Activated naive CD8-positive, alpha-beta T cell (primary cell): ENCODE measurements around the gene IGFBP5.

Experiments
- H3K27ac Mint-ChIP-seq: one replicate; pipeline ENCODE4 v1.8.0; 2021; ENCODE audit warnings: mixed read lengths
- H3K27me3 Mint-ChIP-seq: one replicate; pipeline ENCODE4 v1.8.0; 2021; ENCODE audit warnings: mixed read lengths
- H3K36me3 Mint-ChIP-seq: one replicate; pipeline ENCODE4 v1.8.0; 2021; ENCODE audit warnings: mixed read lengths
- H3K4me1 Mint-ChIP-seq: one replicate; pipeline ENCODE4 v1.8.0; 2021; ENCODE audit warnings: low read depth, mixed read lengths
- H3K4me3 Mint-ChIP-seq: one replicate; pipeline ENCODE4 v1.8.0; 2021; ENCODE audit warnings: mild to moderate bottlenecking, mixed read lengths
- H3K9me3 Mint-ChIP-seq: one replicate; pipeline ENCODE4 v1.8.0; 2021; ENCODE audit warnings: low read depth, mixed read lengths

Gene IGFBP5

DNA sequence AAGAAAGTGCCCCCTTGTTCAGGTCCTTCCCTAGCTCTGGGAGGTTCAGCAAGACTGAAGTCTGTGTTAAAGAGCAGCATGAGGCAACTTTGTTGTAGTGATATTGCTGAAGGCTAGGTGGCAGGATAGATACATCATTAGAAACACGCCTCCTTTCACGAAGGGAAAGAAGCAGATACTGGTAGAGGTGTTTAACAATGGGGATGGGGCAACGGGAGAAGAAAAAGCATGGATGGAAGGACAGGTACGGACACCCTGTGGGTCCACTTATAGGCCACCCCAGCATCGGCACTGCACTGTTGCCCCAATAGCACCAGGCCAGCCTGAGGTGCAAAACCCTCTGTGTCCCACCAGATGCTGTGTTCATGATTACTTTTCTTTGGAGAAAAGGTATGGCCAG is 3.5 kb upstream of the IGFBP5 start:
- H3K36me3 Mint-ChIP-seq = no peaks in the 10 kb centered on the region
- no peak overlapping the region for H3K4me3 Mint-ChIP-seq
- no peak overlapping the region for H3K27ac Mint-ChIP-seq
- peaks cover 20% of the 10 kb centered on the region for H3K27me3 Mint-ChIP-seq
- H3K9me3 Mint-ChIP-seq = no peaks in the 10 kb centered on the region
- peaks cover 18% of the 10 kb centered on the region for H3K4me1 Mint-ChIP-seq

GRCh38 chr2:216698293-216698692 is 2.9 kb upstream of the IGFBP5 start:
- no peaks in the 10 kb centered on the region for H3K36me3 Mint-ChIP-seq
- H3K4me3 Mint-ChIP-seq = no peak overlapping the region
- no peak overlapping the region for H3K27ac Mint-ChIP-seq
- H3K9me3 Mint-ChIP-seq = no peaks in the 10 kb centered on the region
- H3K4me1 Mint-ChIP-seq = peaks cover 22% of the 10 kb centered on the region
- peaks cover 22% of the 10 kb centered on the region for H3K27me3 Mint-ChIP-seq

GRCh38 chr2:216696751-216697560 is 1.6 kb upstream of the IGFBP5 start:
- Mint-ChIP-seq H3K36me3 (no peaks in the 10 kb centered on the region), H3K4me3 (no peak overlapping the region), H3K9me3 (no peaks in the 10 kb centered on the region), H3K4me1 (peaks cover 33% of the 10 kb centered on the region), H3K27ac (no peak overlapping the region), H3K27me3 (peaks cover 25% of the 10 kb centered on the region)

- peaks cover 28% of the 10 kb centered on the region for H3K27me3 Mint-ChIP-seq
- H3K4me3 Mint-ChIP-seq = no peak overlapping the region
- no peak overlapping the region for H3K27ac Mint-ChIP-seq
- no peaks in the 10 kb centered on the region for H3K9me3 Mint-ChIP-seq
- peaks cover 38% of the 10 kb centered on the region for H3K4me1 Mint-ChIP-seq
- no peaks in the 10 kb centered on the region for H3K36me3 Mint-ChIP-seq
Observed at GRCh38 chr2:216696321-216696720, 972 bp upstream of the IGFBP5 start.

DNA sequence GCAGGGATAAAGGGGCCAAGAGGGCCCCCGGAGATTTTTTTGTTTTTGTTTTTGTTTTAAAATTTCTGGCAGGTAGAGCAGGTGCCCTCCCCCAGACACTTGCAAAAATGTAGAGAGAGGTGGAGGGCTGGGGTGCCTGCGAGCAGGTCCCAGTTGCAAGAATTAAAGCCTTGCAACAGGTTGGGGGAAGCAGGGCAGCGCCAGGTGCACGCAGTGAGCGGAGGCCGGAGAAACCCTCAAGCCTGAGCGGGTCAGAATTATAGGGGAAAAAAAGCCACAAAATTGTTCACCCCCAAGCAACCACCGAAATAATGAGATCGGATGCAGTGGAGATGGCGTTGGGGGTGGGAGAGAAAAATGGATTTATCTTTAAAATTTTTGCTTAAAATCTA is 527 bp downstream of the IGFBP5 start:
- Mint-ChIP-seq H3K36me3 (no peaks in the 10 kb centered on the region), H3K27ac (no peak overlapping the region), H3K27me3 (peaks cover 32% of the 10 kb centered on the region), H3K9me3 (no peaks in the 10 kb centered on the region), H3K4me1 (peaks cover 43% of the 10 kb centered on the region), H3K4me3 (peak overlapping the region; percentile 57)

DNA sequence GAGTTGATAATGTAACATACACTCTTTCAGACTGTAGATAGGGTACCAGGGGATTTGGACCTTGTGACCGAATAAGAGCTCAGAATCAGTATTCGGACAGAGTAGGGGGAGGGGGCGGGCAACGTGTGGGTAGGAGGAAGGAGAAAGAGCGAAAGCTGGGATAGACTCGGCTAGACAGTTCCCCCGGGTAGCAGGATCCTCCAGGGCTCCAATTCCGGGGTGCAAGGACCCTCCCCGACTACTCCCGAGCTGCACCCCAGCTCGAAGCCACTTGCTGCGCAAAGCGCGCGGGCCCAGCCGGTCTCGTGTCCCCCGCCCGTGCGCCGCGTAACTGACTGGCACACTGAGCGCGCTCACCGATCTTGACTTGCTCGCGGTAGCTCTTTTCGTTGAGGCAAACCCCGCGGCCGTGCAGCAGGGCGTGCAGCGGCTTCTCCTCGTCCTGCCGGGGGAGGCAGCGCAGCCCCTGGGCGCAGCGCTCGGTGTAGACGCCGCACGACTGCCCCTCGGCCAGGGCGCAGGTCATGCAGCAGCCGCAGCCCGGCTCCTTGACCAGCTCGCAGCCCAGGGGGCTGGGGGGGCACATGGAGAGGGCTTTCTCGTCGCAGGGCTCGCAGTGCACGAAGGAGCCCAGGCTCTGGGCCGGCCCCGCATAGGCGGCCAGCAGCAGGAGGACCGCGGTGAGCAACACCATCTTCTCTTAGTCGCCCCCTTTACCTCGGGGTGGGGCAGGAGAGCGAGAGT is 1.1 kb downstream of the IGFBP5 start:
- Mint-ChIP-seq H3K36me3 (no peaks in the 10 kb centered on the region), H3K9me3 (no peaks in the 10 kb centered on the region), H3K27ac (no peak overlapping the region), H3K4me1 (peaks cover 43% of the 10 kb centered on the region), H3K4me3 (peak overlapping the region; percentile 91), H3K27me3 (peaks cover 35% of the 10 kb centered on the region)

- Mint-ChIP-seq H3K4me1 (peaks cover 43% of the 10 kb centered on the region), H3K27me3 (peaks cover 35% of the 10 kb centered on the region)
Observed at GRCh38 chr2:216693414-216694080, 1.8 kb downstream of the IGFBP5 start.

DNA sequence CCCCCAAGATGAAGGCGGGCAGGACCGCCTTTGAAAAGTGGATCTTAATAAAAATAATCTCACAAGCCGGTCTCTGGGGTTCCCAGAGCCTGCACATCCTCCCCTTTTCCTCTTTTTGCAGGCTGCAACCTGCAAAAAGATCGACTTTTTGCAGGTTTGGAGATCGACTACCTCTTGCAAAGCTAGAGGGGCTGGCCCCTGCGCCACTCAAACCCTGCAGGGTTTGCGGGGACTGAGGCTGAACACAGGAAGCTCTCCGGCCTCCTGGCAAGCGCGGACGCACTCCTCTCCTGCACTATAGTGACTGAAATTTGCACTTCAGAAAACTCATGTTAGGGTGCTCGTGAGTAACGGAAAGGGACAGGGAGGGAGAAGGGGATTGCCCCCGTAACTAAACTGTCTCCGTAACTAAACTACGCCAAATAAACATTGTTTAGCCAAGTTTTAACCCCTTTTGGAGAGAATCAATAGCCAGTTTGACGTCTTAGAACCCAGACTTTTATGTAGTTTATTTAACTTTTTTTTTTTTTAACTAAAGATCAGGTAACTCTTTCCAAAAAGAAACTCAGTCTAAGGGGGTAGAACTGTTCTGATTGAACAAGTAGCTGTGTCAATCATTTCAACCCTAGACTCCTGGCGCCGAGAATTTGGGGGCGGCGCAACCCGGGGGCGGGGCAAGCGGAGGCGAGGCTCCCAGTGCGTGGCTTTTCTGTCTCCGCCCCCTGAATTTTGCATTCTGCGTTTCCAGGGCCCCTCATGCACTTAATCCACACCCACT is 2.5 kb downstream of the IGFBP5 start:
- H3K4me3 Mint-ChIP-seq = peak overlapping the region; percentile 91
- H3K36me3 Mint-ChIP-seq = no peaks in the 10 kb centered on the region
- peaks cover 35% of the 10 kb centered on the region for H3K27me3 Mint-ChIP-seq
- no peaks in the 10 kb centered on the region for H3K9me3 Mint-ChIP-seq
- peaks cover 43% of the 10 kb centered on the region for H3K4me1 Mint-ChIP-seq
- peak overlapping the region; percentile 41 for H3K27ac Mint-ChIP-seq

More at GRCh38 chr2:216693414-216694080, 1.8 kb downstream of the IGFBP5 start:
- Mint-ChIP-seq H3K27ac (no peak overlapping the region), H3K9me3 (no peaks in the 10 kb centered on the region), H3K36me3 (no peaks in the 10 kb centered on the region), H3K4me3 (peak overlapping the region; percentile 91)

DNA sequence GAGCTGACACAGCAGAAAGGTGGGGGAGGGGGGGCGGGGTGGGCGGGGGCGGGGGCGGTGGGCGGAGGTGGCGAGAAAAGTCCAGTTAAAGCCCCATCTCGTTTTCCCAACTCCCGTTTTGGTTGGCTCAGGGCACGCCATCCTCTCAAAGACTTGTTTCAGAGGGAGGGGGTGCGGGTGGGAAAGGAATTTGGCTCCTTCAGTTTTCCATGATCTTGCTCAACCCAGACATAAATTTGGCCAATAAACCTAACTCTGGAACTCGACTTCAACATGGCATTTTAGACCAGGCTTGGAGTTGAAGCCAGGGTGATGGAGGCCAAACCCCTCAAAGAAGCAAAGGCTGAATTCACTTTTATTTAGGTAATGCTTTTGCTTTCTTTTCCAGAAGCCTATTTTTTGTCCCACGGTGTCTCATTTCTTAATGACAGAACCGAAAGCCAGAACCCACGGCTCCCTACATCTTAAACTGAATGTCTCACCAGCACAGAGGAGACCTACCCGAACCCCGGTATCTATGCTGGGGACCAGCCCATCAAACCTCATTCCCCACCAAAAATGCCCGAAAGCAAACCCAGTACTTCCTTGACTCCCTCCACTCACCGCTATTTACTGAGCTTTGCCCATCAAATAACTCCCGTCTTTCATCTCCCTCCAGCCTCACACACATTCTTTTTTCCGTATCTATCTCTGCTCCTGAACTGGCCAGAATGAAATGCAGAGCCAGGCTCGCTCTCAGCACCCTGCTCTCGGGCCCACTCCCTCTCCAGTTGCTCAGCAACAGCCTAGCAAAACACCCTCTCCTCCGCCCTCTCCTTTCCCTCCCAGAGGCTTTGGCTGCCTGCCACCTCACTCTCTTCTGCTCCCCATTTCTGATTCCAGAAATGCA is 4.3 kb downstream of the IGFBP5 start:
- H3K36me3 Mint-ChIP-seq = no peaks in the 10 kb centered on the region
- H3K4me1 Mint-ChIP-seq = peaks cover 38% of the 10 kb centered on the region
- peak overlapping the region; percentile 48 for H3K4me3 Mint-ChIP-seq
- peaks cover 24% of the 10 kb centered on the region for H3K27me3 Mint-ChIP-seq
- no peaks in the 10 kb centered on the region for H3K9me3 Mint-ChIP-seq
- no peak overlapping the region for H3K27ac Mint-ChIP-seq

- Mint-ChIP-seq H3K9me3 (no peaks in the 10 kb centered on the region), H3K4me3 (no peak overlapping the region), H3K27me3 (peaks cover 19% of the 10 kb centered on the region), H3K36me3 (no peaks in the 10 kb centered on the region), H3K4me1 (peaks cover 34% of the 10 kb centered on the region), H3K27ac (no peak overlapping the region)
Observed at GRCh38 chr2:216690456-216690852, 4.9 kb downstream of the IGFBP5 start.

GRCh38 chr2:216689397-216689796 is 6.0 kb downstream of the IGFBP5 start:
- peaks cover 18% of the 10 kb centered on the region for H3K27me3 Mint-ChIP-seq
- no peak overlapping the region for H3K4me3 Mint-ChIP-seq
- peaks cover 29% of the 10 kb centered on the region for H3K4me1 Mint-ChIP-seq
- no peak overlapping the region for H3K27ac Mint-ChIP-seq
- no peaks in the 10 kb centered on the region for H3K36me3 Mint-ChIP-seq
- no peaks in the 10 kb centered on the region for H3K9me3 Mint-ChIP-seq

GRCh38 chr2:216688731-216689340 is 6.5 kb downstream of the IGFBP5 start:
- Mint-ChIP-seq H3K9me3 (no peaks in the 10 kb centered on the region), H3K27me3 (peaks cover 23% of the 10 kb centered on the region), H3K36me3 (no peaks in the 10 kb centered on the region), H3K4me1 (peaks cover 25% of the 10 kb centered on the region), H3K27ac (no peak overlapping the region), H3K4me3 (no peak overlapping the region)

DNA sequence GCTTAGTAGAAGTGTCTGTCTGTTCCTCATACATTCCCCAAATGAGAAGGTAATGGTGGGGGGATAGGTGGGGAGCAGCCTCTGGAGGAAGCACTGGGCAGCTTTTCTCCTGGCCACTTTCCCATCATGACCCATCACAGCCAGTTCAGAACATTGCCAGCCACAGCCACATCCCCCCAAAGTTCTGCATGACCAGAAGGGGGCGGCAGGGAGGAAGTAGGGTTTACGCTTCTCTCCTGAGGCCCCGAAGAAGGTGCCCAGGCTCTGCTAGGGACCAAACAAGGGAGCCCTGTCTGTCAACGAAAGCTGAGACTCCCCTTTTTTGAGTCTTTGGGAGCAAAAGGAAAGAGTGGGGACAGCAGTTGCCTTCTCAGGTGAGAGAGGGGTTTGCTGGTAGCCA is 7.7 kb downstream of the IGFBP5 start:
- H3K4me3 Mint-ChIP-seq = no peak overlapping the region
- H3K9me3 Mint-ChIP-seq = no peaks in the 10 kb centered on the region
- peaks cover 20% of the 10 kb centered on the region for H3K27me3 Mint-ChIP-seq
- no peak overlapping the region for H3K27ac Mint-ChIP-seq
- H3K36me3 Mint-ChIP-seq = no peaks in the 10 kb centered on the region
- peaks cover 16% of the 10 kb centered on the region for H3K4me1 Mint-ChIP-seq
